ENCODE data around the gene GPR149. TPM values are rescaled to one million over a fixed set of nuclear protein-coding genes. Genes with fewer than 3 reads are reported as not detected.

Gene GPR149
- total and polyA plus RNA-seq, 10 of the 15 experiments (the other 5 are each of a cell fraction or from before 2014, with no cell fraction given): not detected

Small RNA genes within 50 kb of the gene (small RNA-seq; reads per million reads assigned to genes)
- not detected for gene RF01210

Other genes starting within 250 kb of the GPR149 start
- gene DHX36, start 105.7 kb downstream of the GPR149 start, total RNA-seq (2014; rRNA removed): 41.3 and 48.4 TPM in 2 replicates
- gene DHX36, start 105.7 kb downstream of the GPR149 start, total RNA-seq (2014; rRNA removed; fragmentation: Illumina TruSeq; extraction: Trizol): 43.1 and 44.7 TPM in 2 replicates
- 53.6 and 54.0 TPM in 2 replicates for gene DHX36, start 105.7 kb downstream of the GPR149 start, total RNA-seq (2021)
- gene DHX36, start 105.7 kb downstream of the GPR149 start, polyA plus RNA-seq (2011; rRNA removed): 70.5 and 84.7 TPM in 2 replicates
- gene DHX36, start 105.7 kb downstream of the GPR149 start, polyA plus RNA-seq (2014; fragmentation: Illumina TruSeq; extraction: Trizol): 55.5 and 73.6 TPM in 2 replicates
- 10 to 100 TPM; 40.8 to 41.9 TPM for gene DHX36, start 105.7 kb downstream of the GPR149 start, polyA plus RNA-seq (2014; fragmentation: Nextera tagmentation; extraction: Ambion mirVana)
- gene DHX36, start 105.7 kb downstream of the GPR149 start, polyA plus RNA-seq (2014; rRNA removed): 34.2 and 36.3 TPM in 2 replicates
- 10 to 100 TPM; 16.2 to 21.1 TPM for gene DHX36, start 105.7 kb downstream of the GPR149 start, polyA plus RNA-seq (2016; fragmentation: Nextera tagmentation; extraction: Ambion mirVana)